MM.1S (cell line): ENCODE data around the gene ERC2.

Source experiments
- DNase-seq: peaks from one replicate; pipeline ENCODE4 v3.0.0-alpha.2; 2015
- H2AFZ ChIP-seq: fragments of 300-600 bp; sonication (generic); 2 replicates; pipeline ENCODE4 v1.6.0; 2016; ENCODE audit warnings: antibody characterized with exemption, low read length
- H3F3A ChIP-seq: fragments of 300-600 bp; sonication (generic); 2 replicates; pipeline ENCODE4 v1.6.1; 2016; ENCODE audit warnings: mild to moderate bottlenecking, antibody characterized with exemption, low read length, moderate library complexity, mixed read lengths; ENCODE audit not compliant: insufficient read depth
- H3K27ac ChIP-seq: fragments of 300-600 bp; sonication (generic); 2 replicates; pipeline ENCODE4 v1.5.1; 2016; ENCODE audit warnings: mild to moderate bottlenecking, low read length
- H3K27me3 ChIP-seq: fragments of 300-600 bp; sonication (generic); replicated peaks from 2 replicates; pipeline ENCODE4 v1.6.0; 2016; ENCODE audit warnings: low read length; ENCODE audit not compliant: insufficient read depth
- H3K36me3 ChIP-seq: fragments of 300-600 bp; sonication (generic); replicated peaks from 2 replicates; pipeline ENCODE4 v1.6.1; 2016; ENCODE audit warnings: mild to moderate bottlenecking, low read length, mixed read lengths; ENCODE audit not compliant: insufficient read depth
- H3K4me1 ChIP-seq: fragments of 300-600 bp; sonication (generic); 2 replicates; pipeline ENCODE4 v1.6.1; 2016; ENCODE audit warnings: low read length, mixed read lengths
- H3K4me2 ChIP-seq: fragments of 300-600 bp; sonication (generic); 2 replicates; pipeline ENCODE4 v1.6.0; 2016; ENCODE audit warnings: low read depth, low read length
- H3K4me3 ChIP-seq: fragments of 300-600 bp; sonication (generic); 2 replicates; pipeline ENCODE4 v1.5.1; 2016; ENCODE audit warnings: low read length, mixed read lengths
- H3K79me2 ChIP-seq: fragments of 300-600 bp; sonication (generic); 2 replicates; pipeline ENCODE4 v1.6.1; 2016; ENCODE audit warnings: mixed run types, low read length, mixed read lengths
- H3K9ac ChIP-seq: fragments of 300-600 bp; sonication (generic); 2 replicates; pipeline ENCODE4 v1.6.1; 2016; ENCODE audit warnings: low read length, mixed read lengths
- H3K9me2 ChIP-seq: fragments of 300-600 bp; sonication (generic); replicated peaks from 2 replicates; pipeline ENCODE4 v1.6.1; 2016; ENCODE audit warnings: mild to moderate bottlenecking, low read length, mixed read lengths; ENCODE audit not compliant: insufficient read depth
- H3K9me3 ChIP-seq: fragments of 300-600 bp; sonication (generic); replicated peaks from 2 replicates; pipeline ENCODE4 v1.6.1; 2016; ENCODE audit warnings: mild to moderate bottlenecking, low read length, mixed read lengths; ENCODE audit not compliant: insufficient read depth
- H4K20me1 ChIP-seq: fragments of 300-600 bp; sonication (generic); 2 replicates; pipeline ENCODE4 v1.6.1; 2016; ENCODE audit warnings: mild to moderate bottlenecking, low read length, moderate library complexity, mixed read lengths; ENCODE audit not compliant: insufficient read depth
- EZH2 ChIP-seq: fragments of 300-600 bp; sonication (generic); optimal IDR thresholded peaks from 2 replicates; pipeline ENCODE3; 2017; ENCODE audit warnings: low read depth, mild to moderate bottlenecking, antibody characterized with exemption, low read length, mixed read lengths
- EZH2phosphoT487 ChIP-seq: fragments of 300-600 bp; sonication (generic); IDR thresholded peaks from 2 replicates; pipeline ENCODE4 v1.6.1; 2018; ENCODE audit warnings: antibody characterized with exemption, low read length
- TF ChIP-seq, protein P1 (sequence below): fragments of 300-600 bp; sonication (generic); IDR thresholded peaks from 2 replicates; pipeline ENCODE4 v1.5.1; 2016; ENCODE audit warnings: antibody characterized with exemption, low read length, mixed read lengths

ERC2 gene

DNA sequence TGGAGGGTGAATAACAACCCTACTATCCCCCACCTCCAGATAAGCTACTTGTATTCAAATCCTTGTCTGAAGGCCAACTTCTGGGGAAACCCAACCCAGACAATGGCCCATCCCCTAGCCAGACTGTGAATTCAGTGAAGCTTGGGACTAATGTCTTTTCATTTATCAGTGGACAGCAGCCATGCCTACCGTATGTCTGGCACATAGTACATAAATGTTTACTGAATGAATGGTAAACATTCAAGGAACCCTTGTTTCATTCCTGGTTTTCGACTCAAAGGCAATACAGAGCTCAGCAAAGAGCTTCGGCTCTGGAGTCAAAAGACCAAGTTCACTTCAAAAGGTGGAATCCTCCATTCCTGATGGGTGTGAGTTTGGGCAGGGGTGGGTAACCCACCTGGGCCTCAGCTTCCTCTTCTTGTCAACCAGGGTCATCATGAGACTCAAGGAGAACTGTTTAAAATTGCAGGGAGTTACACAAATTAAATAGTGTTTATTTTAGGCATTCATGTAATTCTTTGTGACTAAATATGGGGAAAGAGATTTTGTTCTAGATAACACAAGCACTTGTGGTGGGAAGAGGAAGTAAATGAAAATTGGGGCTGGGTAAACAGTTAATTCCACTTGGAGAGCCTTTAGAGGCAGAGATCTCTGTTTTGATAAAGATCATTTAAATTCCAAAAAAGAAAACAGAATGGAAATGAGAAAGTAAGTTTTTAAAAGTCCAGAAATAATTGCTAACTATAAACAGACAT, 677.5 kb downstream of the ERC2 start:
- TF ChIP-seq EZH2phosphoT487 (no peak), EZH2 (no peak)
- TF ChIP-seq, protein P1, sequence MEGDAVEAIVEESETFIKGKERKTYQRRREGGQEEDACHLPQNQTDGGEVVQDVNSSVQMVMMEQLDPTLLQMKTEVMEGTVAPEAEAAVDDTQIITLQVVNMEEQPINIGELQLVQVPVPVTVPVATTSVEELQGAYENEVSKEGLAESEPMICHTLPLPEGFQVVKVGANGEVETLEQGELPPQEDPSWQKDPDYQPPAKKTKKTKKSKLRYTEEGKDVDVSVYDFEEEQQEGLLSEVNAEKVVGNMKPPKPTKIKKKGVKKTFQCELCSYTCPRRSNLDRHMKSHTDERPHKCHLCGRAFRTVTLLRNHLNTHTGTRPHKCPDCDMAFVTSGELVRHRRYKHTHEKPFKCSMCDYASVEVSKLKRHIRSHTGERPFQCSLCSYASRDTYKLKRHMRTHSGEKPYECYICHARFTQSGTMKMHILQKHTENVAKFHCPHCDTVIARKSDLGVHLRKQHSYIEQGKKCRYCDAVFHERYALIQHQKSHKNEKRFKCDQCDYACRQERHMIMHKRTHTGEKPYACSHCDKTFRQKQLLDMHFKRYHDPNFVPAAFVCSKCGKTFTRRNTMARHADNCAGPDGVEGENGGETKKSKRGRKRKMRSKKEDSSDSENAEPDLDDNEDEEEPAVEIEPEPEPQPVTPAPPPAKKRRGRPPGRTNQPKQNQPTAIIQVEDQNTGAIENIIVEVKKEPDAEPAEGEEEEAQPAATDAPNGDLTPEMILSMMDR, result no peak
- no peak for DNase-seq
- Histone ChIP-seq H3K79me2 (no peaks in the 10 kb centered on the region), H4K20me1 (no peaks in the 10 kb centered on the region), H3F3A (no peaks in the 10 kb centered on the region), H3K4me3 (no peak overlapping the region), H3K9me3 (no peaks in the 10 kb centered on the region), H3K36me3 (no peaks in the 10 kb centered on the region), H3K4me2 (no peak overlapping the region), H3K27me3 (no peaks in the 10 kb centered on the region), H3K9ac (no peak overlapping the region), H3K4me1 (no peaks in the 10 kb centered on the region), H3K27ac (no peak overlapping the region), H3K9me2 (no peaks in the 10 kb centered on the region), H2AFZ (no peak overlapping the region)

DNA sequence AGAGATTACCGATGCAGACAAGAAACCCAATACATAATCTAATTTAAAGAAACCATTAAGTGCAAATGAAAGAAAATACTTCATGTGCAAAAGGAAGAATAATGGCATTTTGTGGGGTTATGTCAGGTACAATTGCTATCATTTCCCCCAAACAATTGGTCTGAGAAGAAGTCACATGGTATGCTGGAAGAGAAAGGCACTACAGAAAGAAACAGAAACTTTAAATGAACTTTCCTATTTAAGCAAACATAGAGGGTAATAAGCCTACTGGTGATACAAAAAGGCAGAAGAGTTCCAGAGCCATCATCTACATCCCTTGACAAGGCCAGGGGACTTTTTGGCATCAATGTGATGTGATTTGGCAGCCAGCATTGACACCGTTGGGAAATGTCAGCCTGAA, 678.8 kb downstream of the ERC2 start:
- Histone ChIP-seq H3K9ac (no peak overlapping the region), H3K4me2 (no peak overlapping the region), H3K27me3 (no peaks in the 10 kb centered on the region), H3K79me2 (no peaks in the 10 kb centered on the region), H3K27ac (no peak overlapping the region), H4K20me1 (no peaks in the 10 kb centered on the region), H3K9me2 (no peaks in the 10 kb centered on the region), H3K9me3 (no peaks in the 10 kb centered on the region), H3K4me3 (no peak overlapping the region), H3K4me1 (no peaks in the 10 kb centered on the region), H3F3A (no peaks in the 10 kb centered on the region), H2AFZ (no peak overlapping the region), H3K36me3 (no peaks in the 10 kb centered on the region)
- no peak for TF ChIP-seq EZH2
- TF ChIP-seq EZH2phosphoT487, result no peak
- TF ChIP-seq, protein P1, result no peak
- DNase-seq, result no peak

DNA sequence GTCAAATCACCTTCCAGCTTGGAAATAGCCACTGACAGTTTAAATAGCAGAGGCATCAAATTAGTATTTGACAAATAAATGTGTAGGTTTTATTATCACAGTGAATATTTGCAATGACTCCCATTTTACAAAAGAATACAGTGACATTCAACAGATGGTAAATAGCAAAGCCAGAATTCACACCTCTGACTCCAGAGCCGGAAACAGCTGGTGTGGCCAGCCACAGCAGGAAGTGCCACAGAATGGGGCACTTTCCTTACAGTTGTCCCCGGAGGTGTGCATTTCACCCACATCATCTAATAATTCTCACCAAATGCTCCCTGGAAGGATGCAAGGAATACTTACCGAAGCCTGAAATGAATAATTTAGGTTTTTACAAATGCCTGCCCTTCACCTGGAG, 685.5 kb downstream of the ERC2 start:
- H3K36me3 ChIP-seq, result no peaks in the 10 kb centered on the region
- no peaks in the 10 kb centered on the region for H3F3A ChIP-seq
- DNase-seq, result no peak
- TF ChIP-seq EZH2phosphoT487, result no peak
- TF ChIP-seq, protein P1, result no peak
- no peak for TF ChIP-seq EZH2
- no peaks in the 10 kb centered on the region for H3K4me1 ChIP-seq
- no peaks in the 10 kb centered on the region for H3K27me3 ChIP-seq
- H3K9me2 ChIP-seq, result no peaks in the 10 kb centered on the region
- H3K9me3 ChIP-seq, result no peaks in the 10 kb centered on the region
- no peak overlapping the region for H3K27ac ChIP-seq
- no peak overlapping the region for H3K4me2 ChIP-seq
- H3K4me3 ChIP-seq, result no peak overlapping the region
- no peaks in the 10 kb centered on the region for H4K20me1 ChIP-seq
- no peak overlapping the region for H3K9ac ChIP-seq
- H3K79me2 ChIP-seq, result no peaks in the 10 kb centered on the region
- no peak overlapping the region for H2AFZ ChIP-seq
